ENCODE results near the gene TBCCD1. TPM values are rescaled to one million over a fixed set of nuclear protein-coding genes. Genes with fewer than 3 reads are reported as not detected.

The TBCCD1 gene
- total and polyA plus RNA-seq, 2 donors (not counting 3 experiments of a cell fraction or from before 2014, with no cell fraction given): 16.5 to 16.6 TPM

DNA sequence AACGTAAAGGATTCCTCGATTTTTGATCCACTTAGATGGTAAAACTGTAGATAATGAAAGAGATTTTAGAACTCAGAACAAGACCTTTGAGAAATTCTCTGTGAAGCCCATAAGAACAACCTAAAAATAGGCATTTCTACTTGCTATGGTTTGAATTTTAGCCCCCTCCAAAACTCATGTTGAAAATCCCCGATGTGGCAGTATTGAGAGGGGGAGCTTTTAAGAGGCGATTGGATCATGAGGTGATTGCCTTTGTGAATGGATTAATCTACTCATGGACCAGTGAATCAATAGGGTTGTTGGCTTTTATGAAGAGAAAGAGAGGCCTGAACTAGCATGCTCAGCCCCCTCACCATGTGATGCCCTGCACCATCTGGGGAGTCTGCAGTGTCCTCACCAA is 25.5 kb upstream of the TBCCD1 start:
- Histone ChIP-seq H3K4me1 (ENCODE audit: control insufficient read depth, extremely low read depth, insufficient read depth, low read length) (no peaks in the 10 kb centered on the region), H3K4me2 (ENCODE audit: insufficient read depth, low read length) (no peak overlapping the region), H3K9me1 (replicated peaks; ENCODE audit: control insufficient read depth, extremely low read depth, insufficient read depth, low read length) (no peaks in the 10 kb centered on the region), H2AFZ (ENCODE audit: low read depth, low read length) (no peak overlapping the region), H3K36me3 (ENCODE audit: control insufficient read depth in 2 of 2, extremely low read depth in 1 of 2, insufficient read depth in 2 of 2, low read length in 2 of 2) (no peaks in the 10 kb centered on the region), H3K27ac (ENCODE audit: insufficient read depth, low read depth, low read length) (no peak overlapping the region), H3K9ac (replicated peaks; ENCODE audit: extremely low read depth, insufficient read depth, low read length) (no peak overlapping the region), H4K20me1 (replicated peaks; ENCODE audit: control insufficient read depth, extremely low read depth, insufficient read depth, low read length) (no peaks in the 10 kb centered on the region), H3K79me2 (ENCODE audit: control insufficient read depth, insufficient read depth, low read length) (no peaks in the 10 kb centered on the region), H3K4me3 (replicated peaks in 1 of 3; ENCODE audit: insufficient read depth in 1 of 3, low read depth in 1 of 3, low read length in 3 of 3) (no peak overlapping the region), H3K9me3 (replicated peaks; ENCODE audit: control insufficient read depth, insufficient read depth, low read length) (no peaks in the 10 kb centered on the region), H3K27me3 (ENCODE audit: control insufficient read depth in 2 of 2, insufficient read depth in 2 of 2, low read length in 2 of 2) (no peaks in the 10 kb centered on the region)
- no peak for TF ChIP-seq POLR2AphosphoS5 (IDR thresholded peaks at IDR 0.05; ENCODE audit: insufficient read depth, low read depth, low read length)
- TF ChIP-seq MAX (IDR thresholded peaks at IDR 0.05; ENCODE audit: insufficient read depth, insufficient read length): no peak
- TF ChIP-seq, protein P1, sequence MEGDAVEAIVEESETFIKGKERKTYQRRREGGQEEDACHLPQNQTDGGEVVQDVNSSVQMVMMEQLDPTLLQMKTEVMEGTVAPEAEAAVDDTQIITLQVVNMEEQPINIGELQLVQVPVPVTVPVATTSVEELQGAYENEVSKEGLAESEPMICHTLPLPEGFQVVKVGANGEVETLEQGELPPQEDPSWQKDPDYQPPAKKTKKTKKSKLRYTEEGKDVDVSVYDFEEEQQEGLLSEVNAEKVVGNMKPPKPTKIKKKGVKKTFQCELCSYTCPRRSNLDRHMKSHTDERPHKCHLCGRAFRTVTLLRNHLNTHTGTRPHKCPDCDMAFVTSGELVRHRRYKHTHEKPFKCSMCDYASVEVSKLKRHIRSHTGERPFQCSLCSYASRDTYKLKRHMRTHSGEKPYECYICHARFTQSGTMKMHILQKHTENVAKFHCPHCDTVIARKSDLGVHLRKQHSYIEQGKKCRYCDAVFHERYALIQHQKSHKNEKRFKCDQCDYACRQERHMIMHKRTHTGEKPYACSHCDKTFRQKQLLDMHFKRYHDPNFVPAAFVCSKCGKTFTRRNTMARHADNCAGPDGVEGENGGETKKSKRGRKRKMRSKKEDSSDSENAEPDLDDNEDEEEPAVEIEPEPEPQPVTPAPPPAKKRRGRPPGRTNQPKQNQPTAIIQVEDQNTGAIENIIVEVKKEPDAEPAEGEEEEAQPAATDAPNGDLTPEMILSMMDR (IDR thresholded peaks at IDR 0.05; ENCODE audit: extremely low read depth in 1 of 2, insufficient read depth in 1 of 2, low read depth in 1 of 2, low read length in 2 of 2): no peak
- no peak for TF ChIP-seq JUN (IDR thresholded peaks at IDR 0.05; ENCODE audit: borderline replicate concordance, insufficient read depth, insufficient read length, low read depth)
- no peak for TF ChIP-seq POLR2A (IDR thresholded peaks at IDR 0.05; ENCODE audit: low read depth, low read length)
- no peak for TF ChIP-seq MYC (IDR thresholded peaks at IDR 0.05; ENCODE audit: low read depth, low read length)
- TF ChIP-seq GATA2 (IDR thresholded peaks at IDR 0.05; ENCODE audit: insufficient read depth, insufficient read length, low read depth, low read length): no peak
- TF ChIP-seq EZH2 (IDR thresholded peaks at IDR 0.05; ENCODE audit: borderline replicate concordance, low read depth, low read length, severe bottlenecking): no peak
- TF ChIP-seq FOS (IDR thresholded peaks at IDR 0.05; ENCODE audit: borderline replicate concordance, insufficient read depth, low read length): no peak
- no TSS peak for BruUV-seq (replicated peaks)
- POLR2A ChIA-PET: no interaction called here
- FAIRE-seq: no peak
- DNase-seq (ENCODE audit: low read depth, low spot score): no peak
- dilution Hi-C loops (cut with MboI; ENCODE audit: extremely low pct_ligation_motif_present, low sequenced_read_pairs): no loop called here
- CTCF ChIA-PET: interaction anchor here (0.7 to 1.8 kb wide), 3 partner anchors 16 to 25 kb away, joined by 3 to 9 read pairs (median 4); no protein-coding TSS in a partner anchor
- intact Hi-C loops (cut with micrococcal nuclease): no loop called here
